CD4-positive, alpha-beta T cell (primary cell): ENCODE results near the gene ADGRD1. TPM values are rescaled to one million over a fixed set of nuclear protein-coding genes. Genes with fewer than 3 reads are reported as not detected.

Experiments used
- ATAC-seq: fragments of 200-7000 bp; cut with Tn5 transposase; one replicate; pipeline ENCODE4 v1.10.0; 2022; ENCODE audit warnings: mild to moderate bottlenecking; ENCODE audit not compliant: poor library complexity
- CTCF ChIA-PET: fragments of 350-600 bp; sonication (Branson Sonifier 250); formaldehyde crosslinking; loops from one replicate; lab custom pipeline; 2021; ENCODE audit warnings: antibody characterized with exemption, inconsistent platforms; lab: Charles Lee
- POLR2A ChIA-PET: fragments of 350-600 bp; sonication (Branson Sonifier 250); formaldehyde crosslinking; loops from one replicate; lab custom pipeline; 2021; ENCODE audit warnings: antibody characterized with exemption, inconsistent platforms; lab: Charles Lee
- DNase-seq, 14 experiments: peaks; one replicate each; pipeline ENCODE4 v3.0.0-alpha.2; 2013 to 2020; ENCODE audit warnings: mixed read lengths in 2 of 14
- H3K27ac ChIP-seq, 2 donors: one replicate each; pipeline versions ENCODE4 v1.5.1 to v1.7.0; 2013; ENCODE audit warnings: low read length in 2 of 2, low read depth in 1 of 2, mild to moderate bottlenecking in 1 of 2
- H3K27me3 ChIP-seq, 2 experiments: 1 replicate in 1 of 2; 2 replicates in 1 of 2; pipeline versions ENCODE4 v1.6.1 to v1.7.0; 2013; ENCODE audit warnings: low read length in 2 of 2, control low read depth in 1 of 2, mild to moderate bottlenecking in 1 of 2, moderate library complexity in 1 of 2; ENCODE audit not compliant: insufficient read depth in 2 of 2, control insufficient read depth in 1 of 2
- H3K36me3 ChIP-seq: one replicate; pipeline ENCODE4 v1.6.1; 2013; ENCODE audit warnings: low read length, control low read depth; ENCODE audit not compliant: insufficient read depth
- H3K4me1 ChIP-seq: one replicate; pipeline ENCODE4 v1.6.1; 2013; ENCODE audit warnings: low read length, control low read depth; ENCODE audit not compliant: insufficient read depth
- H3K4me3 ChIP-seq: one replicate; pipeline ENCODE4 v1.5.1; 2013; ENCODE audit warnings: mild to moderate bottlenecking, low read length, moderate library complexity
- H3K9me3 ChIP-seq, 2 experiments: 1 replicate in 1 of 2; 2 replicates in 1 of 2; pipeline versions ENCODE4 v1.6.1 to v1.7.0; 2013; ENCODE audit warnings: low read length in 2 of 2, mild to moderate bottlenecking in 2 of 2, control low read depth in 1 of 2, moderate library complexity in 1 of 2; ENCODE audit not compliant: control insufficient read depth in 1 of 2, insufficient read depth in 1 of 2
- H3K27ac Mint-ChIP-seq: one replicate; pipeline ENCODE4 v1.8.0; 2020; ENCODE audit warnings: mixed read lengths
- H3K27me3 Mint-ChIP-seq: one replicate; pipeline ENCODE4 v1.8.0; 2021; ENCODE audit warnings: mixed read lengths
- H3K36me3 Mint-ChIP-seq: one replicate; pipeline ENCODE4 v1.8.0; 2021; ENCODE audit warnings: low read depth, mixed read lengths
- H3K4me1 Mint-ChIP-seq: one replicate; pipeline ENCODE4 v1.8.0; 2021; ENCODE audit warnings: low read depth, mixed read lengths
- H3K4me3 Mint-ChIP-seq: one replicate; pipeline ENCODE4 v1.8.0; 2020; ENCODE audit warnings: mild to moderate bottlenecking, mixed read lengths
- H3K9me3 Mint-ChIP-seq: one replicate; pipeline ENCODE4 v1.8.0; 2020; ENCODE audit warnings: mixed read lengths
- CTCF ChIP-seq: fragments of 200-600 bp; IDR thresholded peaks from one replicate; pipeline ENCODE4 v1.8.0; 2022; ENCODE audit warnings: antibody characterized with exemption, mild to moderate bottlenecking
- intact Hi-C, 2 experiments: fragments of 100-400 bp; cut with DNase I in 1 of 2; cut with micrococcal nuclease in 1 of 2; formaldehyde crosslinking; loops; one replicate each; pipeline versions ENCODE4 v1.15.1 to v1.9.0; 2023 to 2025; cut with DNase I, micrococcal nuclease
- total RNA-seq, 174 experiments: library from RNA in 2 of 174; stranded (reverse) in 2 of 174; gene quantifications; one replicate each; pipeline ENCODE4 v1.2.3 and lab custom pipeline; 2021 to 2026

The ADGRD1 gene
- total RNA-seq, 2 experiments from 2014 or later = 0.22 TPM; not detected in 1

- CTCF ChIA-PET = no interaction called here
- H3K27me3 Mint-ChIP-seq = no peaks in the 10 kb centered on the region
- no peak for TF ChIP-seq CTCF
These were observed 54.0 kb downstream of the ADGRD1 start for GRCh38 chr12:131007740-131008117.

GRCh38 chr12:131008131-131008912 is 54.6 kb downstream of the ADGRD1 start:
- ATAC-seq (no peak), DNase-seq (no peak)
- Histone ChIP-seq H3K4me3 (no peak overlapping the region), H3K27ac (no peak overlapping the region), H3K27me3 (no peaks in the 10 kb centered on the region), H3K36me3 (no peaks in the 10 kb centered on the region), H3K9me3 (peaks cover 0 to 18% of the 10 kb centered on the region in 2 experiments), H3K4me1 (no peaks in the 10 kb centered on the region)
- Mint-ChIP-seq H3K9me3 (no peaks in the 10 kb centered on the region), H3K27me3 (no peaks in the 10 kb centered on the region), H3K36me3 (no peaks in the 10 kb centered on the region), H3K27ac (no peak overlapping the region), H3K4me1 (no peaks in the 10 kb centered on the region), H3K4me3 (no peak overlapping the region)
- intact Hi-C loops = no loop called here
- TF ChIP-seq CTCF = no peak
- POLR2A ChIA-PET = no interaction called here
- CTCF ChIA-PET = no interaction called here

More at GRCh38 chr12:131007740-131008117, 54.0 kb downstream of the ADGRD1 start:
- Mint-ChIP-seq H3K9me3 (no peaks in the 10 kb centered on the region), H3K36me3 (no peaks in the 10 kb centered on the region), H3K4me3 (no peak overlapping the region), H3K27ac (no peak overlapping the region), H3K4me1 (no peaks in the 10 kb centered on the region)
- H3K27ac ChIP-seq = no peak overlapping the region
- no peaks in the 10 kb centered on the region for H3K27me3 ChIP-seq
- POLR2A ChIA-PET = no interaction called here
- no peak for ATAC-seq
- peaks cover 0 to 12% of the 10 kb centered on the region in 2 experiments for H3K9me3 ChIP-seq
- intact Hi-C loops = no loop called here
- H3K4me1 ChIP-seq = no peaks in the 10 kb centered on the region
- H3K36me3 ChIP-seq = no peaks in the 10 kb centered on the region
- no peak for DNase-seq
- H3K4me3 ChIP-seq = no peak overlapping the region

- H3K27ac ChIP-seq = no peak overlapping the region
- Mint-ChIP-seq H3K4me3 (no peak overlapping the region), H3K27me3 (no peaks in the 10 kb centered on the region), H3K27ac (no peak overlapping the region), H3K4me1 (no peaks in the 10 kb centered on the region), H3K9me3 (no peaks in the 10 kb centered on the region), H3K36me3 (no peaks in the 10 kb centered on the region)
- H3K4me1 ChIP-seq = no peaks in the 10 kb centered on the region
- no peak overlapping the region for H3K4me3 ChIP-seq
- peaks cover 0 to 17% of the 10 kb centered on the region in 2 experiments for H3K9me3 ChIP-seq
- H3K36me3 ChIP-seq = no peaks in the 10 kb centered on the region
- ATAC-seq = no peak
- CTCF ChIA-PET = no interaction called here
- TF ChIP-seq CTCF = no peak
- no peak for DNase-seq
- intact Hi-C loops = no loop called here
- no peaks in the 10 kb centered on the region for H3K27me3 ChIP-seq
- POLR2A ChIA-PET = no interaction called here
These were observed 55.2 kb downstream of the ADGRD1 start for GRCh38 chr12:131008913-131009270.
